Keratinocyte (primary cell): ENCODE measurements around the gene MUC6. TPM values are rescaled to one million over a fixed set of nuclear protein-coding genes. Genes with fewer than 3 reads are reported as not detected.

ENCODE experiments used
- DNase-seq: peaks from one replicate; pipeline ENCODE4 v3.0.0-alpha.2; 2011; ENCODE audit warnings: low read depth, missing footprints, low spot score
- FAIRE-seq: peaks from 2 replicates; lab custom pipeline; 2011; peaks lifted over from hg19 to GRCh38; lab: Jason Lieb, UNC
- H2AFZ ChIP-seq: 2 replicates; pipeline ENCODE4 v1.6.0; 2012; ENCODE audit warnings: low read length, control low read depth, inconsistent platforms; ENCODE audit not compliant: control insufficient read depth
- H3K27ac ChIP-seq: 2 replicates; pipeline ENCODE4 v1.5.1; 2011; ENCODE audit warnings: low read length; ENCODE audit not compliant: control insufficient read depth, insufficient read depth
- H3K27me3 ChIP-seq: 3 replicates; pipeline ENCODE4 v1.6.0; 2011; ENCODE audit warnings: low read length; ENCODE audit not compliant: control insufficient read depth, insufficient read depth; ENCODE audit errors: extremely low read depth
- H3K36me3 ChIP-seq, 2 experiments: 2 replicates in 1 of 2; 3 replicates in 1 of 2; pipeline ENCODE4 v1.5.1; 2011; ENCODE audit warnings: low read length in 2 of 2, mild to moderate bottlenecking in 1 of 2; ENCODE audit not compliant: control insufficient read depth in 2 of 2, insufficient read depth in 2 of 2; ENCODE audit errors: extremely low read depth in 1 of 2
- H3K4me1 ChIP-seq: 3 replicates; pipeline ENCODE4 v1.5.1; 2011; ENCODE audit warnings: low read length; ENCODE audit not compliant: control insufficient read depth, insufficient read depth; ENCODE audit errors: extremely low read depth
- H3K4me2 ChIP-seq: 3 replicates; pipeline ENCODE4 v1.6.0; 2011; ENCODE audit warnings: low read depth, low read length; ENCODE audit not compliant: control insufficient read depth, insufficient read depth; ENCODE audit errors: extremely low read depth
- H3K4me3 ChIP-seq, 3 experiments: fragments of 200-600 bp in 1 of 3; sonication (generic) in 1 of 3; 2 replicates in 2 of 3; 3 replicates in 1 of 3; pipeline ENCODE4 v1.5.1; 2011 to 2016; ENCODE audit warnings: low read length in 3 of 3, mild to moderate bottlenecking in 3 of 3, control low read depth in 2 of 3, inconsistent platforms in 1 of 3, low read depth in 1 of 3, mixed read lengths in 1 of 3, mixed run types in 1 of 3, moderate library complexity in 1 of 3; ENCODE audit not compliant: control insufficient read depth in 2 of 3, insufficient read depth in 2 of 3; ENCODE audit errors: extremely low read depth in 1 of 3
- H3K79me2 ChIP-seq: 2 replicates; pipeline ENCODE4 v1.6.0; 2012; ENCODE audit warnings: low read length; ENCODE audit not compliant: control insufficient read depth, insufficient read depth
- H3K9ac ChIP-seq: 3 replicates; pipeline ENCODE4 v1.6.0; 2011; ENCODE audit warnings: low read length; ENCODE audit not compliant: control insufficient read depth, insufficient read depth; ENCODE audit errors: extremely low read depth
- H3K9me1 ChIP-seq: 3 replicates; pipeline ENCODE4 v1.6.0; 2011; ENCODE audit warnings: low read length; ENCODE audit not compliant: control insufficient read depth, insufficient read depth; ENCODE audit errors: extremely low read depth
- H3K9me3 ChIP-seq: 2 replicates; pipeline ENCODE4 v1.5.1; 2012; ENCODE audit warnings: low read depth, low read length; ENCODE audit not compliant: control insufficient read depth
- H4K20me1 ChIP-seq: 3 replicates; pipeline ENCODE4 v1.6.0; 2011; ENCODE audit warnings: low read length; ENCODE audit not compliant: control insufficient read depth, insufficient read depth; ENCODE audit errors: extremely low read depth
- EZH2 ChIP-seq: IDR thresholded peaks from one replicate; pipeline ENCODE4 v1.6.1; 2012; ENCODE audit warnings: inconsistent platforms, mild to moderate bottlenecking, low read length, moderate library complexity
- dilution Hi-C: fragments of 300-500 bp; cut with MboI; formaldehyde crosslinking; loops from one replicate; pipeline ENCODE4 v1.7.0; 2020; ENCODE audit warnings: low sequenced_read_pairs; ENCODE audit not compliant: extremely low pct_ligation_motif_present
- polyA plus RNA-seq, 5 experiments: library from polyadenylated mRNA; depleted of rRNA in 3 of 5; stranded (reverse) in 3 of 5; stranded (forward) in 1 of 5; unstranded in 1 of 5; fragments of >200 nt; gene quantifications; 1 replicate in 1 of 5; 2 replicates in 3 of 5; 3 replicates in 1 of 5; pipeline versions ENCODE4 v1.2.1 to v1.2.3, GENCODE V29; 2011 to 2012; ENCODE audit warnings: missing spikeins in 2 of 5, low read depth in 1 of 5, low replicate concordance in 1 of 5
- TF ChIP-seq, protein P1 (sequence below), 3 experiments: IDR thresholded peaks in 1 of 3; conservative IDR thresholded peaks in 1 of 3; optimal IDR thresholded peaks in 1 of 3; 2 replicates in 2 of 3; 3 replicates in 1 of 3; pipeline versions ENCODE3 to v1.5.1; 2011; ENCODE audit warnings: low read length in 3 of 3, mild to moderate bottlenecking in 3 of 3, moderate library complexity in 2 of 3, control low read depth in 1 of 3, inconsistent platforms in 1 of 3; ENCODE audit not compliant: insufficient read depth in 2 of 3; ENCODE audit errors: extremely low read depth in 1 of 3

Gene MUC6
- polyA plus RNA-seq, 1 donor (not counting 4 experiments of a cell fraction or from before 2014, with no cell fraction given): not detected

- Histone ChIP-seq H3K4me3 (no peak overlapping the region), H3K9ac (no peak overlapping the region), H3K27me3 (peaks cover 22% of the 10 kb centered on the region), H3K79me2 (no peaks in the 10 kb centered on the region), H3K4me1 (peaks cover 6% of the 10 kb centered on the region), H2AFZ (no peak overlapping the region), H3K9me3 (no peaks in the 10 kb centered on the region), H3K27ac (no peak overlapping the region), H3K9me1 (no peaks in the 10 kb centered on the region), H3K36me3 (no peaks in the 10 kb centered on the region), H3K4me2 (no peak overlapping the region), H4K20me1 (peaks cover 3% of the 10 kb centered on the region)
- dilution Hi-C loops: no loop called here
- FAIRE-seq (no peak), DNase-seq (no peak)
- TF ChIP-seq, protein P1, sequence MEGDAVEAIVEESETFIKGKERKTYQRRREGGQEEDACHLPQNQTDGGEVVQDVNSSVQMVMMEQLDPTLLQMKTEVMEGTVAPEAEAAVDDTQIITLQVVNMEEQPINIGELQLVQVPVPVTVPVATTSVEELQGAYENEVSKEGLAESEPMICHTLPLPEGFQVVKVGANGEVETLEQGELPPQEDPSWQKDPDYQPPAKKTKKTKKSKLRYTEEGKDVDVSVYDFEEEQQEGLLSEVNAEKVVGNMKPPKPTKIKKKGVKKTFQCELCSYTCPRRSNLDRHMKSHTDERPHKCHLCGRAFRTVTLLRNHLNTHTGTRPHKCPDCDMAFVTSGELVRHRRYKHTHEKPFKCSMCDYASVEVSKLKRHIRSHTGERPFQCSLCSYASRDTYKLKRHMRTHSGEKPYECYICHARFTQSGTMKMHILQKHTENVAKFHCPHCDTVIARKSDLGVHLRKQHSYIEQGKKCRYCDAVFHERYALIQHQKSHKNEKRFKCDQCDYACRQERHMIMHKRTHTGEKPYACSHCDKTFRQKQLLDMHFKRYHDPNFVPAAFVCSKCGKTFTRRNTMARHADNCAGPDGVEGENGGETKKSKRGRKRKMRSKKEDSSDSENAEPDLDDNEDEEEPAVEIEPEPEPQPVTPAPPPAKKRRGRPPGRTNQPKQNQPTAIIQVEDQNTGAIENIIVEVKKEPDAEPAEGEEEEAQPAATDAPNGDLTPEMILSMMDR (optimal IDR thresholded peaks at IDR 0.05 in 1 of 3, IDR thresholded peaks at IDR 0.05 in 1 of 3, conservative IDR thresholded peaks at IDR 0.05 in 1 of 3; ENCODE audit: extremely low read depth in 1 of 3, insufficient read depth in 2 of 3, low read length in 3 of 3): no peak
- TF ChIP-seq EZH2: no peak
Measured at GRCh38 chr11:1052133-1053011, 15.9 kb upstream of the MUC6 start.

DNA sequence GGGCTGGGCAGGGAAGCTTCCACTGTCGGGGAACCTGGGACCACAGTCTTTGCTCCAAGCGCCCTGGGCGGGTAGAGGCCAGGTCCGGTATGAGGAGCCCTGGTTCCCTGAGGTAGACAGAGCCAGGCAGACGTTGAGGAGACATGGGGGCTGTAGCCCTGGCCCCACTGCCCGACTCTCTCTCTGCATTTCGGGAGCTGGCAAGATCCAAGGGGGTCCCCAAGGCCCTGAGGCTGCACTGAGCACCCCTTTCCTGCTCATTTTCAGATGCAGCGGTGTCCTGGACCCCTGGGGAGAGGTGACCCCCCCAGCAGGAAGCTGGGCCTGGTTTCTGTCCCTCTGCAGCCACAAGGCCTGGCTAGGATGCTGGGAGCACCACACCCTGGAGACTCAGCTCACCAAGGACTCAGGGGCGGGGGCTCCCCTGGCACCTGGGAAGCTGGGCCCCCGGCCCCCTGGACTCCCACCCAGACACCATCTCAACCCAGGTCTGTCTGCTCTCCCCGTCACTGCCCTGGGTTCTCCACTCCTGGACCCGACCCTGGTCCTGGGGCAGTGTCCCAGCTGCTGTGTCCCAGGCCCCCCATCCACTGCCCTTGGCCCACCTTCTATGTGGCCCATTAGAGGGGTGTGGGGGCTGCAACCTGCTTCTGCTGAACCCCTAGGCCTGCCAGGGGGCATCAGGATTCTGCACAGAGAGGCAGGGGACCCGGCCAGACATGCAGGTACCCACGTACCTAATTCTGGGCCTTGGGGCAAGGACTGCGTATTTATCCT lies 15.0 kb upstream of the MUC6 start:
- no peak overlapping the region for H3K27ac ChIP-seq
- no peaks in the 10 kb centered on the region for H3K9me3 ChIP-seq
- H3K36me3 ChIP-seq: no peaks in the 10 kb centered on the region
- H3K27me3 ChIP-seq: peaks cover 24% of the 10 kb centered on the region
- no peak for TF ChIP-seq EZH2
- TF ChIP-seq, protein P1 (optimal IDR thresholded peaks at IDR 0.05 in 1 of 3, IDR thresholded peaks at IDR 0.05 in 1 of 3, conservative IDR thresholded peaks at IDR 0.05 in 1 of 3; ENCODE audit: extremely low read depth in 1 of 3, insufficient read depth in 2 of 3, low read length in 3 of 3): no peak
- peaks cover 6% of the 10 kb centered on the region for H3K4me1 ChIP-seq
- H3K79me2 ChIP-seq: no peaks in the 10 kb centered on the region
- no peaks in the 10 kb centered on the region for H3K9me1 ChIP-seq
- no peak for FAIRE-seq
- no peak overlapping the region for H2AFZ ChIP-seq
- H3K9ac ChIP-seq: no peak overlapping the region
- dilution Hi-C loops: no loop called here
- DNase-seq: no peak
- no peak overlapping the region for H3K4me2 ChIP-seq
- H4K20me1 ChIP-seq: peaks cover 3% of the 10 kb centered on the region
- H3K4me3 ChIP-seq: no peak overlapping the region
